ENCODE results near the gene ITGB4. TPM values are rescaled to one million over a fixed set of nuclear protein-coding genes. Genes with fewer than 3 reads are reported as not detected.

The ITGB4 gene
- total and polyA plus RNA-seq, 9 of the 15 experiments (the other 6 are each of a cell fraction or from before 2014, with no cell fraction given), result 0.05 to 2.8 (median 0.76) TPM; not detected in 3

DNA sequence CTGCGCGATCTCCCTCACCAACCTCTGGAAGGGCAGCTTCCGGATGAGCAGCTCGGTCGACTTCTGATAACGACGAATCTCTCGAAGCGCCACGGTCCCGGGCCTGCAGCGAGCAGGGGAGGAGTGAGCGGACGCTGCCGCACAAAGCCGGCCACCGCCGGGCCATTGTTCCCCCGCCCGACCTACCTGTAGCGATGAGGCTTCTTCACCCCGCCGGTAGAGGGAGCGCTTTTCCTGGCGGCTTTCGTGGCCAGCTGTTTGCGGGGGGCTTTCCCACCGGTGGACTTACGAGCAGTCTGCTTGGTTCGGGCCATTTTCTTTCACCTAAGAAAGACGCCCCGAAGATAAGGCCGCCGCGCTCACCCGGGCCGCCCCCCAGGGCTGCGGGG lies 57.6 kb downstream of the ITGB4 start (continued):
- TF ChIP-seq, protein P1, sequence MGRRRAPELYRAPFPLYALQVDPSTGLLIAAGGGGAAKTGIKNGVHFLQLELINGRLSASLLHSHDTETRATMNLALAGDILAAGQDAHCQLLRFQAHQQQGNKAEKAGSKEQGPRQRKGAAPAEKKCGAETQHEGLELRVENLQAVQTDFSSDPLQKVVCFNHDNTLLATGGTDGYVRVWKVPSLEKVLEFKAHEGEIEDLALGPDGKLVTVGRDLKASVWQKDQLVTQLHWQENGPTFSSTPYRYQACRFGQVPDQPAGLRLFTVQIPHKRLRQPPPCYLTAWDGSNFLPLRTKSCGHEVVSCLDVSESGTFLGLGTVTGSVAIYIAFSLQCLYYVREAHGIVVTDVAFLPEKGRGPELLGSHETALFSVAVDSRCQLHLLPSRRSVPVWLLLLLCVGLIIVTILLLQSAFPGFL (CRISPR knock-in tag; IDR thresholded peaks at IDR 0.05), result no peak
- TF ChIP-seq ARHGAP35 (IDR thresholded peaks at IDR 0.05; ENCODE audit: partially characterized antibody) (no peak), MYNN (IDR thresholded peaks at IDR 0.05) (no peak), MYNN (CRISPR knock-in tag; IDR thresholded peaks at IDR 0.05) (no peak), MAFF (IDR thresholded peaks at IDR 0.05; ENCODE audit: low read length) (no peak)

DNA sequence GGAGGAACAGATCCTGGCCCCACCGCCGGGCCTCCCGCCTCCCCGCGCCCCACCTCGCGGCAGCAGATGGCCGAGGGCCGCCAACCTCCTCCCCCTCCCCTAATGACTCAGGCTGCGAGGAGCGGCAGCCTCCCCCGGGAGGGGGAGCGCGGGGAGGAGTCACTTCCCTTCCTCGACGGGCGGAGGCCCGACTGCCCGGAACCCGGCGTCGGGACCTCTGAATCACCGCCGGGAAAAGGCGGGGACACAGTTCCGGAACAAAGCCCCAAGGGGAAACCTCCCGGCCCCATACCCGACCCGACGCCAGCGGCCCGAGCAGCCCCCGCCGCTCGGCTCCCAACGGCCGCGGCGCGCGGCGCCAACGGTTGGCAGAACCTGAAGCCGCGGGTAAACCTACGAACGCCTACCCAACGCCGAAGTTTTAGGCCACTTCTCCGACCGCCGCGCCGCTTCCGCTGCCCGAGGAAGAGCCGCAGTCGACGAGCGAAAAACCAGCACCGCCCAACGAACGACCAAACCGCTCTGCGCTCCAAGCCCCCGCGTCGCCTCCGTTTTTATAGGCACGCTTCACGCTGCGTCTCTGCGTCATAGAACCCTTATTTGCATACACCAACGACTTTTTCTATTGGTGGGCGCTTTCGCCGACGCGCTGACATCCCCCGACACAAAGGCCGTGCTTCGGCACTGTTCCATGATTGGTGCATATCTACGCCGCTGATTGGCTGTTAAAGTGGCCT lies 58.2 kb downstream of the ITGB4 start:
- Histone ChIP-seq H3K79me2 (ENCODE audit: control insufficient read depth, insufficient read depth, low read length) (peaks cover 35% of the 10 kb centered on the region), H3K4me3 (peak overlapping the region; percentile 85), H3K36me3 (ENCODE audit: control insufficient read depth, insufficient read depth, low read length) (peaks cover 31% of the 10 kb centered on the region), H2AFZ (ENCODE audit: low read depth, low read length) (no peak overlapping the region), H4K20me1 (replicated peaks; ENCODE audit: control insufficient read depth, insufficient read depth, low read length) (peaks cover 42% of the 10 kb centered on the region), H3K9ac (ENCODE audit: insufficient read depth in 1 of 2, low read depth in 2 of 2, low read length in 2 of 2) (peak overlapping the region; percentile 94 to 99), H3K27ac (ENCODE audit: extremely low read depth, low read depth, low read length) (peak overlapping the region; percentile 92), H3K4me1 (replicated peaks in 1 of 2; ENCODE audit: control insufficient read depth in 2 of 2, insufficient read depth in 2 of 2, low read length in 2 of 2) (peaks cover 9 to 22% of the 10 kb centered on the region in 2 experiments; a peak in 4 of 5 replicates), H3K27me3 (ENCODE audit: control insufficient read depth in 2 of 2, insufficient read depth in 2 of 2, low read length in 2 of 2) (no peaks in the 10 kb centered on the region), H3K9me1 (ENCODE audit: control insufficient read depth, insufficient read depth, low read length) (no peaks in the 10 kb centered on the region), H3K4me2 (ENCODE audit: insufficient read depth, low read length) (peak overlapping the region; percentile 86), H3K9me3 (replicated peaks; ENCODE audit: control insufficient read depth, insufficient read depth, low read depth, low read length) (no peaks in the 10 kb centered on the region)
- DNase-seq (ENCODE audit: extremely low read depth in 1 of 4, low spot score in 3 of 4) (peak; percentile 94 to 99 (median 98)), ATAC-seq (peak; percentile 73), FAIRE-seq (peak; percentile 99)
- intact Hi-C loops (cut with micrococcal nuclease), result loop anchor here (5.0 kb wide), 1 partner anchor 68 kb away; no protein-coding TSS in a partner anchor
- ChIA-PET CTCF (ENCODE audit: low intra/inter-chr PET ratio) (no interaction called here), POLR2A (interaction anchor here (0.6 to 11.1 kb wide), 60 partner anchors 6 to 1003 kb away, joined by 3 to 464 read pairs (median 4); partner anchors contain the start of genes ACOX1, EXOC7, FBF1 and GALK1)
- WGBS (ENCODE audit: insufficient coverage, low coverage, missing lambda C conversion rate), result under 1% methylated on average over 75 of the region's 84 CpGs
- in situ Hi-C loops (cut with MboI), result loop anchor here (10.0 kb wide), 1 partner anchor 225 kb away; the partner anchor contains the start of gene CDK3
- BruUV-seq (replicated peaks), result TSS peak; percentile 36
- peak; percentile 99 for TF ChIP-seq POLR2G (IDR thresholded peaks at IDR 0.05; ENCODE audit: low read depth, low read length)
- TF ChIP-seq, protein P2, sequence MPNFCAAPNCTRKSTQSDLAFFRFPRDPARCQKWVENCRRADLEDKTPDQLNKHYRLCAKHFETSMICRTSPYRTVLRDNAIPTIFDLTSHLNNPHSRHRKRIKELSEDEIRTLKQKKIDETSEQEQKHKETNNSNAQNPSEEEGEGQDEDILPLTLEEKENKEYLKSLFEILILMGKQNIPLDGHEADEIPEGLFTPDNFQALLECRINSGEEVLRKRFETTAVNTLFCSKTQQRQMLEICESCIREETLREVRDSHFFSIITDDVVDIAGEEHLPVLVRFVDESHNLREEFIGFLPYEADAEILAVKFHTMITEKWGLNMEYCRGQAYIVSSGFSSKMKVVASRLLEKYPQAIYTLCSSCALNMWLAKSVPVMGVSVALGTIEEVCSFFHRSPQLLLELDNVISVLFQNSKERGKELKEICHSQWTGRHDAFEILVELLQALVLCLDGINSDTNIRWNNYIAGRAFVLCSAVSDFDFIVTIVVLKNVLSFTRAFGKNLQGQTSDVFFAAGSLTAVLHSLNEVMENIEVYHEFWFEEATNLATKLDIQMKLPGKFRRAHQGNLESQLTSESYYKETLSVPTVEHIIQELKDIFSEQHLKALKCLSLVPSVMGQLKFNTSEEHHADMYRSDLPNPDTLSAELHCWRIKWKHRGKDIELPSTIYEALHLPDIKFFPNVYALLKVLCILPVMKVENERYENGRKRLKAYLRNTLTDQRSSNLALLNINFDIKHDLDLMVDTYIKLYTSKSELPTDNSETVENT (CRISPR knock-in tag; IDR thresholded peaks at IDR 0.05), result peak; percentile 97
- peak; percentile 100 for TF ChIP-seq POLR2B (IDR thresholded peaks at IDR 0.05; ENCODE audit: low read depth, partially characterized antibody)
- peak; percentile 91 for TF ChIP-seq ZBTB1 (CRISPR knock-in tag; IDR thresholded peaks at IDR 0.05; ENCODE audit: borderline replicate concordance, low read depth)
- TF ChIP-seq FOXK1 (CRISPR knock-in tag; IDR thresholded peaks at IDR 0.05; ENCODE audit: borderline replicate concordance), result peak; percentile 98
- TF ChIP-seq NFRKB (IDR thresholded peaks at IDR 0.05; ENCODE audit: low read depth), result 0 out of 2 replicates have a peak, but pooled peaks have one; percentile 35
- TF ChIP-seq, protein P3, sequence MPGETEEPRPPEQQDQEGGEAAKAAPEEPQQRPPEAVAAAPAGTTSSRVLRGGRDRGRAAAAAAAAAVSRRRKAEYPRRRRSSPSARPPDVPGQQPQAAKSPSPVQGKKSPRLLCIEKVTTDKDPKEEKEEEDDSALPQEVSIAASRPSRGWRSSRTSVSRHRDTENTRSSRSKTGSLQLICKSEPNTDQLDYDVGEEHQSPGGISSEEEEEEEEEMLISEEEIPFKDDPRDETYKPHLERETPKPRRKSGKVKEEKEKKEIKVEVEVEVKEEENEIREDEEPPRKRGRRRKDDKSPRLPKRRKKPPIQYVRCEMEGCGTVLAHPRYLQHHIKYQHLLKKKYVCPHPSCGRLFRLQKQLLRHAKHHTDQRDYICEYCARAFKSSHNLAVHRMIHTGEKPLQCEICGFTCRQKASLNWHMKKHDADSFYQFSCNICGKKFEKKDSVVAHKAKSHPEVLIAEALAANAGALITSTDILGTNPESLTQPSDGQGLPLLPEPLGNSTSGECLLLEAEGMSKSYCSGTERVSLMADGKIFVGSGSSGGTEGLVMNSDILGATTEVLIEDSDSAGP (CRISPR knock-in tag; IDR thresholded peaks at IDR 0.05), result 0 out of 2 replicates have a peak, but pooled peaks have one; percentile 64
- TF ChIP-seq HOXB6 (CRISPR knock-in tag; IDR thresholded peaks at IDR 0.05; ENCODE audit: borderline replicate concordance), result peak; percentile 37; the same call in 1 of the 2 replicates
- no peak for TF ChIP-seq MCM7 (IDR thresholded peaks at IDR 0.05)
- no peak for TF ChIP-seq ZNF695 (CRISPR knock-in tag; IDR thresholded peaks at IDR 0.05)
- TF ChIP-seq ZNF311 (CRISPR knock-in tag; IDR thresholded peaks at IDR 0.05), result peak; percentile 54; the same call in 1 of the 2 replicates

Data from K562 (cell line).